HEK293 (cell line): Measurements from ENCODE around the gene NELL2.
A peak's percentile ranks its signal among the peaks of the same experiment; 100 is the strongest.

Experiments
- CTCF ChIA-PET: fragments of 350-600 bp; formaldehyde crosslinking; extraction: SDS; loops from one replicate; lab custom pipeline; 2021; ENCODE audit warnings: antibody characterized with exemption; lab: Yijun Ruan, JAX
- POLR2A ChIA-PET: fragments of 300-600 bp; formaldehyde crosslinking; extraction: SDS; loops from one replicate; lab custom pipeline; 2020; ENCODE audit warnings: antibody characterized with exemption, inconsistent platforms; lab: Yijun Ruan, JAX
- H3K27ac ChIP-seq: fragments of 200-500 bp; sonication (Bioruptor generic); 2 replicates; pipeline ENCODE4 v1.5.1; 2014; ENCODE audit warnings: low read depth, low read length, control low read depth, inconsistent platforms; ENCODE audit errors: extremely low read depth
- H3K36me3 ChIP-seq, 2 experiments: fragments of 200-500 bp in 1 of 2; sonication (Bioruptor generic) in 1 of 2; 1 replicate in 1 of 2; 2 replicates in 1 of 2; pipeline ENCODE4 v1.5.1; 2014 to 2017; ENCODE audit warnings: inconsistent platforms in 2 of 2, low read length in 2 of 2; ENCODE audit not compliant: control insufficient read depth in 2 of 2, insufficient read depth in 1 of 2
- H3K4me1 ChIP-seq: fragments of 200-500 bp; sonication (Bioruptor generic); 2 replicates; pipeline ENCODE4 v1.5.1; 2014; ENCODE audit warnings: mild to moderate bottlenecking, low read length, inconsistent platforms; ENCODE audit not compliant: control insufficient read depth, insufficient read depth
- H3K4me3 ChIP-seq: 2 replicates; pipeline ENCODE4 v1.5.1; 2011; ENCODE audit warnings: low read depth, mild to moderate bottlenecking, control low read depth, low read length, moderate library complexity
- H3K9me3 ChIP-seq: fragments of 200-500 bp; sonication (Bioruptor generic); 2 replicates; pipeline ENCODE4 v1.5.1; 2014; ENCODE audit warnings: low read depth, low read length, inconsistent platforms; ENCODE audit not compliant: control insufficient read depth, insufficient read depth
- FEZF1 ChIP-seq: fragments of 450-650 bp; formaldehyde crosslinking; IDR thresholded peaks from 2 replicates; pipeline ENCODE4 v1.5.1; 2016; ENCODE audit warnings: missing biosample characterization, missing genetic modification characterization
- GFI1B ChIP-seq: fragments of 450-650 bp; formaldehyde crosslinking; IDR thresholded peaks from 2 replicates; pipeline ENCODE4 v1.5.1; 2016; ENCODE audit warnings: missing biosample characterization, missing genetic modification characterization
- ZBTB21 ChIP-seq: fragments of 450-650 bp; formaldehyde crosslinking; IDR thresholded peaks from 2 replicates; pipeline ENCODE4 v1.5.1; 2017; ENCODE audit warnings: missing biosample characterization, missing genetic modification characterization
- ZNF121 ChIP-seq: fragments of 450-650 bp; formaldehyde crosslinking; IDR thresholded peaks from 2 replicates; pipeline ENCODE4 v1.5.1; 2016; ENCODE audit warnings: missing biosample characterization, missing genetic modification characterization
- ZNF138 ChIP-seq: fragments of 450-650 bp; formaldehyde crosslinking; IDR thresholded peaks from 2 replicates; pipeline ENCODE4 v1.5.1; 2016; ENCODE audit warnings: missing biosample characterization, missing genetic modification characterization, borderline replicate concordance
- ZNF174 ChIP-seq: fragments of 450-650 bp; formaldehyde crosslinking; IDR thresholded peaks from 2 replicates; pipeline ENCODE4 v1.5.0; 2017; ENCODE audit warnings: missing biosample characterization, mild to moderate bottlenecking, missing genetic modification characterization
- ZNF19 ChIP-seq: fragments of 450-650 bp; formaldehyde crosslinking; IDR thresholded peaks from 2 replicates; pipeline ENCODE4; 2016; ENCODE audit warnings: missing biosample characterization, missing genetic modification characterization, low read depth
- ZNF214 ChIP-seq: fragments of 450-650 bp; formaldehyde crosslinking; IDR thresholded peaks from 2 replicates; pipeline ENCODE4 v1.5.1; 2017; ENCODE audit warnings: missing biosample characterization, mild to moderate bottlenecking, missing genetic modification characterization, borderline replicate concordance
- ZNF302 ChIP-seq: fragments of 450-650 bp; formaldehyde crosslinking; IDR thresholded peaks from 2 replicates; pipeline ENCODE4 v1.5.1; 2016; ENCODE audit warnings: missing biosample characterization, missing genetic modification characterization, low read depth
- ZNF394 ChIP-seq: fragments of 450-650 bp; formaldehyde crosslinking; IDR thresholded peaks from 2 replicates; pipeline ENCODE4 v1.5.1; 2016; ENCODE audit warnings: missing biosample characterization, missing genetic modification characterization, mild to moderate bottlenecking, moderate library complexity, borderline replicate concordance
- ZNF426 ChIP-seq: fragments of 450-650 bp; formaldehyde crosslinking; IDR thresholded peaks from 2 replicates; pipeline ENCODE4 v1.5.1; 2017; ENCODE audit warnings: missing biosample characterization, missing genetic modification characterization, mild to moderate bottlenecking, inconsistent platforms, moderate library complexity
- ZNF433 ChIP-seq: fragments of 450-650 bp; formaldehyde crosslinking; IDR thresholded peaks from 2 replicates; pipeline ENCODE4 v1.5.1; 2016; ENCODE audit warnings: missing biosample characterization, missing genetic modification characterization, low read depth
- ZNF510 ChIP-seq: fragments of 450-650 bp; formaldehyde crosslinking; IDR thresholded peaks from 2 replicates; pipeline ENCODE4 v1.5.1; 2018; ENCODE audit warnings: mild to moderate bottlenecking, missing genetic modification characterization, missing biosample characterization; ENCODE audit not compliant: insufficient replicate concordance
- ZNF529 ChIP-seq: fragments of 450-650 bp; formaldehyde crosslinking; IDR thresholded peaks from 2 replicates; pipeline ENCODE4 v1.5.1; 2017; ENCODE audit warnings: missing genetic modification characterization, missing biosample characterization; ENCODE audit not compliant: insufficient replicate concordance
- ZNF544 ChIP-seq: fragments of 450-650 bp; formaldehyde crosslinking; IDR thresholded peaks from 2 replicates; pipeline ENCODE4 v1.5.0; 2017; ENCODE audit warnings: missing biosample characterization, missing genetic modification characterization
- ZNF549 ChIP-seq: fragments of 450-650 bp; IDR thresholded peaks from 2 replicates; pipeline ENCODE4 v1.5.1; 2018; ENCODE audit warnings: missing biosample characterization, missing genetic modification characterization, mild to moderate bottlenecking, inconsistent platforms, moderate library complexity
- ZNF658 ChIP-seq: fragments of 450-650 bp; formaldehyde crosslinking; IDR thresholded peaks from 2 replicates; pipeline ENCODE4; 2016; ENCODE audit warnings: missing biosample characterization, missing genetic modification characterization
- ZNF791 ChIP-seq: fragments of 450-650 bp; formaldehyde crosslinking; IDR thresholded peaks from 2 replicates; pipeline ENCODE4 v1.5.1; 2016; ENCODE audit warnings: missing biosample characterization, missing genetic modification characterization
- ZNF843 ChIP-seq: fragments of 450-650 bp; formaldehyde crosslinking; IDR thresholded peaks from 2 replicates; pipeline ENCODE4 v1.5.1; 2016; ENCODE audit warnings: missing biosample characterization, missing genetic modification characterization
- TF ChIP-seq, protein P1 (sequence below): fragments of 450-650 bp; formaldehyde crosslinking; IDR thresholded peaks from 2 replicates; pipeline ENCODE4 v1.5.1; 2017; ENCODE audit warnings: missing biosample characterization, missing genetic modification characterization
- TF ChIP-seq, protein P2 (sequence below): fragments of 450-650 bp; formaldehyde crosslinking; IDR thresholded peaks from 2 replicates; pipeline ENCODE4 v1.5.1; 2017; ENCODE audit warnings: missing biosample characterization, missing genetic modification characterization

Gene NELL2

DNA sequence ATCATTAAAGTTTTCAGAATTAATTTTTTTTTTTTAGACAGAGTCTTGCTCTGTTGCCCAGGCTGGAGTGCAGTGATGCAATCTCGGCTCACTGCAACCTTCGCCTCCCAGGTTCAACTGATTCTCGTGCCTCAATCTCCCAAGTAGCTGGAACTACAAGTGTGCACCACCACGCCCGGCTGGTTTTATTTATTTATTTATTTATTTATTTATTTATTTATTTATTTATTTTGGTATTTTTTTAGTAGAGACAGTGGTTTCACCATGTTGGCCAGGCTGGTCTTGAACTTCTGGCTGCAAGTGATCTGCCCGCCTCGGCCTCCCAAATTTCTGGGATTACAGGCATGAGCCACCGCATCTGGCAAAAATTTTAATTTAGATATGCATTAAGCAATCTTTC, 54.4 kb downstream of the NELL2 start (continued):
- TF ChIP-seq ZNF19 (peak; percentile 56; the same call in 1 of the 2 replicates), GFI1B (tag by site-specific recombination) (0 out of 2 replicates have a peak, but pooled peaks have one; percentile 22), ZNF426 (tag by site-specific recombination) (peak; percentile 79), ZNF394 (tag by site-specific recombination) (peak; percentile 92), ZNF433 (tag by site-specific recombination) (peak; percentile 58; the same call in 1 of the 2 replicates)

DNA sequence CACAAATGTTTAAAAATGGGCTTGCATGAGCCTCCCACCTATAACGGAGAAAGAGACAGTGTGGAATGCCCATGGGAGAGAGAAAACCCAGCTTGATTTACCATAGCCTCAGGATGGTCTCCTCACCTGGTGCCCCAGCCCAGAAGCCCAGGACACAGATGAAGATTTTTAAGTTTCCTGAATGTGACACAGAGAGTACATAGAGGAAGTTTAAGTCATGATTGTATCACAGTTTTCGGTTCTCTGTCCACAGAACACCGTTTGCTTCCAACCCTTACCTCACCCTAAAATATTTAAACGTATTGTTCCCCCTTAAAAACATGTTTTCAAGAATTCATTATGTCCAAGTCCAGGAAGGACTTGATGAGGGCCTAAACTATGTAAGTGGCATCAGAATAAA, 56.2 kb downstream of the NELL2 start:
- Histone ChIP-seq H3K4me3 (no peak overlapping the region), H3K36me3 (no peaks in the 10 kb centered on the region), H3K27ac (no peak overlapping the region), H3K9me3 (no peaks in the 10 kb centered on the region), H3K4me1 (no peaks in the 10 kb centered on the region)
- TF ChIP-seq ZNF544 (tag by site-specific recombination) (no peak), GFI1B (tag by site-specific recombination) (no peak), ZNF549 (tag by site-specific recombination) (no peak), ZNF174 (no peak), ZNF214 (tag by site-specific recombination) (no peak), ZNF843 (tag by site-specific recombination) (no peak), ZBTB21 (no peak), FEZF1 (tag by site-specific recombination) (no peak), ZNF791 (tag by site-specific recombination) (no peak), ZNF138 (tag by site-specific recombination) (no peak), ZNF529 (no peak), ZNF302 (no peak), ZNF510 (tag by site-specific recombination) (no peak), ZNF121 (tag by site-specific recombination) (no peak)
- TF ChIP-seq, protein P1, sequence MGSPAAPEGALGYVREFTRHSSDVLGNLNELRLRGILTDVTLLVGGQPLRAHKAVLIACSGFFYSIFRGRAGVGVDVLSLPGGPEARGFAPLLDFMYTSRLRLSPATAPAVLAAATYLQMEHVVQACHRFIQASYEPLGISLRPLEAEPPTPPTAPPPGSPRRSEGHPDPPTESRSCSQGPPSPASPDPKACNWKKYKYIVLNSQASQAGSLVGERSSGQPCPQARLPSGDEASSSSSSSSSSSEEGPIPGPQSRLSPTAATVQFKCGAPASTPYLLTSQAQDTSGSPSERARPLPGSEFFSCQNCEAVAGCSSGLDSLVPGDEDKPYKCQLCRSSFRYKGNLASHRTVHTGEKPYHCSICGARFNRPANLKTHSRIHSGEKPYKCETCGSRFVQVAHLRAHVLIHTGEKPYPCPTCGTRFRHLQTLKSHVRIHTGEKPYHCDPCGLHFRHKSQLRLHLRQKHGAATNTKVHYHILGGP (tag by site-specific recombination) = no peak
- TF ChIP-seq, protein P2, sequence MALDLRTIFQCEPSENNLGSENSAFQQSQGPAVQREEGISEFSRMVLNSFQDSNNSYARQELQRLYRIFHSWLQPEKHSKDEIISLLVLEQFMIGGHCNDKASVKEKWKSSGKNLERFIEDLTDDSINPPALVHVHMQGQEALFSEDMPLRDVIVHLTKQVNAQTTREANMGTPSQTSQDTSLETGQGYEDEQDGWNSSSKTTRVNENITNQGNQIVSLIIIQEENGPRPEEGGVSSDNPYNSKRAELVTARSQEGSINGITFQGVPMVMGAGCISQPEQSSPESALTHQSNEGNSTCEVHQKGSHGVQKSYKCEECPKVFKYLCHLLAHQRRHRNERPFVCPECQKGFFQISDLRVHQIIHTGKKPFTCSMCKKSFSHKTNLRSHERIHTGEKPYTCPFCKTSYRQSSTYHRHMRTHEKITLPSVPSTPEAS = no peak
- POLR2A ChIA-PET = no interaction called here
- CTCF ChIA-PET = no interaction called here

DNA sequence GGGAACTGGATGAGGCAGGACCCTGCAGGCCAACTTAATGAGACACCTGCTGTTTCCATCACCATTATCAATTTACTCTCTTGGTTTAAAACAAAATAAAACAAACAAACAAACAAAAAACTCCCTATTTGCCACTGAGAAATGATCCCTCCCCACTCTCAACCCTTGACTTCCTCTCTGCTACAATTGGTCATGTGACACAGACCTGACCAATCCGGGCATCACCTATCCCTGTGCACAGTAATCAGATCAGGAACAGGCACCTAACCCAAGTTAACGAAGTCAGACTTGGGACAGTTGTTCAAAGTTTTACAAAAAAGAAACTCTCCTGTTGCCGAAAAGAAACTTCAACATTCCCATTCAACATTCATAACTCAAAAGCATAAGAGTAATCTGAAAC, 58.4 kb downstream of the NELL2 start:
- no peaks in the 10 kb centered on the region for H3K36me3 ChIP-seq
- ChIA-PET CTCF (no interaction called here), POLR2A (no interaction called here)
- no peak for TF ChIP-seq ZNF658 (tag by site-specific recombination)
- no peaks in the 10 kb centered on the region for H3K9me3 ChIP-seq
- no peak overlapping the region for H3K27ac ChIP-seq
- H3K4me3 ChIP-seq = no peak overlapping the region
- H3K4me1 ChIP-seq = no peaks in the 10 kb centered on the region
